C4-2B (cell line): ENCODE data around the gene PON1.

ENCODE experiments used
- ZFX ChIP-seq: fragments of 450-650 bp; IDR thresholded peaks from 2 replicates; pipeline ENCODE4 v1.6.1; 2017
- TF ChIP-seq, protein P1 (sequence below): fragments of 450-650 bp; conservative IDR thresholded peaks from 2 replicates; pipeline ENCODE4 v1.5.1; 2017; ENCODE audit warnings: mild to moderate bottlenecking

DNA sequence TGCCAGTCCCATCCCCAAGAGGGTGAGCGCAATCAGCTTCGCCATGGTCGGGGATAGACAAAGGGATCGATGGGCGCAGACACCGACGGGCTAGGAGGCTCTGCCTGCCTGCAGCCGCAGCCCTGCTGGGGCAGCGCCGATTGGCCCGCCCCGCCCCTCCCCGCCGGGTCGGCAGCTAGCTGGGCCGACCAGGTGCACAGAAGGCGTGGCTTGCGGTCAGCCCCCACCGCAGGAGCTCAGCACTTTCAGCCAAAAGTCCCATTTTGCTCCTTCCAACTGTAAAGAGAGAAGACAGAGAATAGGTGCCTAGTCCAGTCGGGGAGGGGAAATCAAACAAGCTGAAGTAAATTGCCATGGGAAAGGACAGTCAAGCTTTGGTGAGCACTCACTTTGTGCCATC is at the start of gene PON1:
- TF ChIP-seq, protein P1, sequence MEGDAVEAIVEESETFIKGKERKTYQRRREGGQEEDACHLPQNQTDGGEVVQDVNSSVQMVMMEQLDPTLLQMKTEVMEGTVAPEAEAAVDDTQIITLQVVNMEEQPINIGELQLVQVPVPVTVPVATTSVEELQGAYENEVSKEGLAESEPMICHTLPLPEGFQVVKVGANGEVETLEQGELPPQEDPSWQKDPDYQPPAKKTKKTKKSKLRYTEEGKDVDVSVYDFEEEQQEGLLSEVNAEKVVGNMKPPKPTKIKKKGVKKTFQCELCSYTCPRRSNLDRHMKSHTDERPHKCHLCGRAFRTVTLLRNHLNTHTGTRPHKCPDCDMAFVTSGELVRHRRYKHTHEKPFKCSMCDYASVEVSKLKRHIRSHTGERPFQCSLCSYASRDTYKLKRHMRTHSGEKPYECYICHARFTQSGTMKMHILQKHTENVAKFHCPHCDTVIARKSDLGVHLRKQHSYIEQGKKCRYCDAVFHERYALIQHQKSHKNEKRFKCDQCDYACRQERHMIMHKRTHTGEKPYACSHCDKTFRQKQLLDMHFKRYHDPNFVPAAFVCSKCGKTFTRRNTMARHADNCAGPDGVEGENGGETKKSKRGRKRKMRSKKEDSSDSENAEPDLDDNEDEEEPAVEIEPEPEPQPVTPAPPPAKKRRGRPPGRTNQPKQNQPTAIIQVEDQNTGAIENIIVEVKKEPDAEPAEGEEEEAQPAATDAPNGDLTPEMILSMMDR = no peak
- no peak for TF ChIP-seq ZFX
